ENCODE results near the gene NKX2-3. TPM values are rescaled to one million over a fixed set of nuclear protein-coding genes. Genes with fewer than 3 reads are reported as not detected.

NKX2-3 gene
- total RNA-seq, 3 donors from 2014 or later = not detected

DNA sequence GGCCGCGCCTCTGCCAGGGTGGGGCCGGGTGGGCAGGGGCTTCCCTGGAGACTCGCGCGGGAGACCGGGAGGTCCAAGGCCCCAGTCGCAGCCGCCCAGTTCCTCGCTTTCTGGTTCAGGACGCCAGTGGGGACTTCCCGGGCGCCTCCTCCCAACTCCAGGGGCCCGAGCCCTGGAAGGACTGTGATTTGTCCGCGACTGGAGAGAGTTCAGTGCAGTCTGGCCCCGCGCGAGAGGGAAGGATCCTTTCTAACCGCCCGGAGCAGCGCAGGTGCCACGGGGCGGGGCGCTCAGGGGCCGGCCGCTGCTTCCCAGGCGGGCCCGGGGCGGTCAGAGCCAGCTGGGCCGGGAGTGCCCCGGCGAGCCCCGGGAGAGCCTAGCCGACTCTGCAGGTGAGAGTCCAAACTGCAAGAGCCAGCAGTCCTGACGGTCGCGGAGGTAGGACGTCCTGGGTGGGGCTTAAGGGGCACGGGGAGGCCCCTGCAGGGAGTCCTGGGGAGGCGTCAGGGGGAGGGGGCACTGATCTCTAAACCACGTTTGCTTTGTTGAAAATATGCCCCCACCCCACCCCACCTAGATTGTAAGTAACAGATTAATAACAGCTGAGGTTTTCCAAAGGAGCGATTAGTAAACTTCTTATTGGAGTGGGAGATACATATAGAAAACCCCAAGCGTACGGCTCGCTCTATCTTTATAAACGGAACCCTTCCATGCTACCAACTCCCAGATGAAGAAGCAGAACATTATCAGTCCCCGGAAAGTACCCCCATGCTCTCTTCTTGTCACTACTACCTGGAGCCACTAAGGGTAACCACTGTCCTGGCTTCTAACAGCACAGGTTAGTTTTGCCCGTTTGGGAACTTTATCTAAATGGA, 8.2 kb downstream of the NKX2-3 start:
- Mint-ChIP-seq H3K36me3 (ENCODE audit: insufficient read depth) (no peaks in the 10 kb centered on the region), H3K4me1 (ENCODE audit: low read depth) (peaks cover 13% of the 10 kb centered on the region), H3K27me3 (ENCODE audit: low read depth) (peaks cover 78% of the 10 kb centered on the region), H3K9me3 (no peaks in the 10 kb centered on the region), H3K4me3 (no peak overlapping the region)
- DNase-seq (no peak), ATAC-seq (peak in 1 of 2 donors; percentile 25)

DNA sequence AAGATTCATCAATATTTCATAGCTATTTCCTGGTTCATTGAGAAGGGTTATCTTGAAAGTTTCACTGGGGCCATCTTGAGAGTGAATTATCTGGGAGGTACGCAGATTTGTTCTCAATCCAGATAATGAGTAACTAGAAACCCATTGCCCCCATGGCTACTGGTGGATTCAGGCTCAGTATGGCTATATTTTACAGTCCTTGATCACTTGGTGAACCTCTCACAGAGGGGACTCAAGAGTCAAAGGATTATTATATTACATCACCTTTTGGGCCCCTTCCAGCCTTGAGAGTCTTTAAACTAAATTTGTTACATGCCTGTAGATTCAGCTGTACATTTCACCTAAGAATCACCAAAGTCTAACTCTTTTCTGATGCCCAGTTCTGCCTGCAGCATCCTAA, 11.6 kb downstream of the NKX2-3 start:
- H3K9me3 Mint-ChIP-seq = no peaks in the 10 kb centered on the region
- H3K4me3 Mint-ChIP-seq = no peak overlapping the region
- peaks cover 3% of the 10 kb centered on the region for H3K4me1 Mint-ChIP-seq (ENCODE audit: low read depth)

DNA sequence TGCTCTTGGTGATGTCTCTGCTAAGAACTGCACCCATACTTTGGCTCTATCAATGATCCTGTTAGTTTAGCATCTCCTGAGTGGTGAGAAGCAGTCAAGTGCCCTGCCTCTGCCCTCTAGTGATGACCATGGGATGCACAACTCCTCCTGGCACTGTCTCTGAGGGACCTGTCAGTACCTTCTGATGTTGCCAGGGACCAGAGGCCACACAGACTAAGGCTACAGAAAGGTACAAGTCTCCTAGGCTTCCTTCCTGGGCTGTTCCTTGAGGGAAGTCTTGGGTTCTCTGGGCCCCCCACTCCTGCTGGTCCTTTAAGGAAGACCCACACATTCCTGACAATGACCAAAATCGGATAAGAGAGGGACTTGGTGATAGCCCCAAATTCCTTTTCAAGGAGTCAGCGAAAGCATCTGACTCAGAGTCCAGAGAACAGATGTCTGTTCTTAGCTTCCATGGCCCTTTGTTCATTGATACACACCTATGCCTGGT, 15.3 kb downstream of the NKX2-3 start:
- peaks cover 54% of the 10 kb centered on the region for H3K27me3 Mint-ChIP-seq (ENCODE audit: low read depth)
- no peaks in the 10 kb centered on the region for H3K9me3 Mint-ChIP-seq
- no peak for DNase-seq
- no peaks in the 10 kb centered on the region for H3K4me1 Mint-ChIP-seq (ENCODE audit: low read depth)
- peak; percentile 40 to 43 for ATAC-seq
- no peak overlapping the region for H3K4me3 Mint-ChIP-seq
- H3K36me3 Mint-ChIP-seq (ENCODE audit: insufficient read depth) = no peaks in the 10 kb centered on the region

More for the DNA sequence above, 11.6 kb downstream of the NKX2-3 start:
- no peak for DNase-seq
- ATAC-seq = no peak
- Mint-ChIP-seq H3K36me3 (ENCODE audit: insufficient read depth) (no peaks in the 10 kb centered on the region), H3K27me3 (ENCODE audit: low read depth) (peaks cover 66% of the 10 kb centered on the region)

DNA sequence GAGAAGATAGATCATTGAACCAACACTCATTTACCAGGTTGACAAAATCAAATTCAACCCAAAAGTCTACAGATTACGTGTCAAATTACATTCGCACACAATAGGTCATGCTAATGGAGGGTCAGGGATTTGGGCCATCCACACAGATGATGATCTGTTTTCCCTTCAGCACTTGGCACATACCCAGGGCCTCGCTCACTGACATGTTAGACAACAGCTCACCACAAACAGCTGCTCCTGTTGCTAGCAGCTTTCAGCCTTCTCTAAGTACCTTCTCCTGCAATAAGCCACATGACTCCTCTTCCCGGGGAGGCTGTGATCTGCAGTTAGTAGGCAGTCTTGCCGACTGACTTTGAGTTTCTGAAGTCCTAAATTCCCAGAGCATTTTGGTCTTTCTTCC, 18.4 kb downstream of the NKX2-3 start:
- peaks cover 8% of the 10 kb centered on the region for H3K4me1 Mint-ChIP-seq (ENCODE audit: low read depth)
- DNase-seq = no peak
- no peak overlapping the region for H3K4me3 Mint-ChIP-seq
- peaks cover 43% of the 10 kb centered on the region for H3K27me3 Mint-ChIP-seq (ENCODE audit: low read depth)
- no peak for ATAC-seq
- H3K36me3 Mint-ChIP-seq (ENCODE audit: insufficient read depth) = no peaks in the 10 kb centered on the region
- H3K9me3 Mint-ChIP-seq = no peaks in the 10 kb centered on the region

DNA sequence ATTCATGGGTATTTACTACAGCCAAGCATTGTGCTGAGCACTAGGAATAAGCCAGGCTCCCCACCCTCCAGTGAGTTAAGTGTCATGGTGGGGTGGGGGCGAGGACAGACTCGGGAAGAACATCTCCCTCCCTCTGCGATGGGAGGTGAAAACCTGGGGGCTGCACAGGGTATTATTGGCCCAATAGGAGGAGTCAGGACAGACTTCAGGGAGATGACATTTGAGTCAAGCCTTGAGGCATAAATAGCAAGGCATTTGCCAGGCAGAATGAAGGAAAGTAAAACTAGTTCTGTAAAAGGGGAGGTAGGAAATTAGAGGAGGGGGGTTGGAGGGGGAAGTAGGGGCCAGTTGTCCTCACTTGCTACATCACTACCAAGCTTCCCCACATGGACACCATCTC, 18.9 kb downstream of the NKX2-3 start:
- no peaks in the 10 kb centered on the region for H3K9me3 Mint-ChIP-seq
- H3K27me3 Mint-ChIP-seq (ENCODE audit: low read depth) = peaks cover 40% of the 10 kb centered on the region
- no peaks in the 10 kb centered on the region for H3K36me3 Mint-ChIP-seq (ENCODE audit: insufficient read depth)
- H3K4me1 Mint-ChIP-seq (ENCODE audit: low read depth) = peaks cover 10% of the 10 kb centered on the region
- no peak for ATAC-seq
- H3K4me3 Mint-ChIP-seq = no peak overlapping the region
- DNase-seq = no peak

DNA sequence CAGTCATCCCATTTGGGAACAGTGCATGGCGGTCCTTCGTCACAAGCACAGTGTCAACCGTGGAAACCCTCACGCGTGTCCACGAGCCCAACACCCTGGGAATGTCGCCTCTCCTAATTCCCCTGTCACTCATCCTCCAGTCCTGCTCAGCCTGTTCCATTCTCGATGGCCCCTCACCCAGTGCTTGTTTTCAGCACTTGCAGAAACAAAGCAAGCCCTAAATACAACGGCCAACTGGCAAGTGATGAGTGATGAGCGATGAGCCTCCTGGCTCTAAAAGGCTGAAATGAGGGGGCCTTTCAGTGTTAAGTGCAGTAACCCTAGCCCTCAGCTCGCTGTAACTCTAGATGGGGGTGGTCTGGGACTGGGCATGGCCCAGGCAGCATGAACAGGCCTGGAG, 22.6 kb downstream of the NKX2-3 start:
- H3K4me3 Mint-ChIP-seq = no peak overlapping the region
- no peaks in the 10 kb centered on the region for H3K36me3 Mint-ChIP-seq (ENCODE audit: insufficient read depth)
- DNase-seq (no peak), ATAC-seq (no peak)
- peaks cover 10% of the 10 kb centered on the region for H3K4me1 Mint-ChIP-seq (ENCODE audit: low read depth)
- no peaks in the 10 kb centered on the region for H3K9me3 Mint-ChIP-seq
- peaks cover 25% of the 10 kb centered on the region for H3K27me3 Mint-ChIP-seq (ENCODE audit: low read depth)

DNA sequence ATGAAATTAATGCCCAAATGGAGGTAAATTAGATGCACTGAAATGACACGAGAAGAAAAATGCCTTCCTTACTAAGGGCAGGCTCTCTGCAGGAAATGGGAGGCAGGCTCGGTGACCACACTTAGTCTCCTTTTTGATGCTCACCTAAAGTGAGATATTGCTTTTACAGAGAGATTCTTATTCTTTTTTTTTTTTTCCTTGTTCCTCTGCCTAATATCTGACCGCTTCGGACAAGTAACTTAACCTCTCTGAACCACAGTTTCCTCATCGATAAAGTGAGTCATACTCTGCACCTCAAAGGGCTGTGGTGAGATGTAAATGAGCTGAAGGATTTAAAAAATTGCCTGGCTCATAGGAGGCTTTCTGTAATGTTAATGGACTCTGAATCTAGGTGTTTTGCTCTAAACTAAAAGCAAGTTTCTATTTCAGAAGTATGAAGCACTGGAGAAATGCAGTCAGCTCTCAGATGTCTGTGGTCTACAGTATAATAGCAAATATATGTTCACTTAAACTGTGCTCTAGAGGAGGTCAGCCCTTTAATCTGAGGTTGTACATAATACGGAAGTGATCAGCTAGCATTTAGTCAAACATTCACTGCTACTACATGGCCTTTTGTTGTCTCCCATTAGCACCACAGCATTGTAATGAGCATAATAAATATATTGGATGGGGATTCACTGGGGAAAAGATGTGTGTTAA, 23.2 kb downstream of the NKX2-3 start:
- Mint-ChIP-seq H3K4me1 (ENCODE audit: low read depth) (peaks cover 10% of the 10 kb centered on the region), H3K36me3 (ENCODE audit: insufficient read depth) (no peaks in the 10 kb centered on the region), H3K4me3 (no peak overlapping the region), H3K27me3 (ENCODE audit: low read depth) (peaks cover 20% of the 10 kb centered on the region), H3K9me3 (no peaks in the 10 kb centered on the region)
- DNase-seq (no peak), ATAC-seq (peak; percentile 61 to 64)

DNA sequence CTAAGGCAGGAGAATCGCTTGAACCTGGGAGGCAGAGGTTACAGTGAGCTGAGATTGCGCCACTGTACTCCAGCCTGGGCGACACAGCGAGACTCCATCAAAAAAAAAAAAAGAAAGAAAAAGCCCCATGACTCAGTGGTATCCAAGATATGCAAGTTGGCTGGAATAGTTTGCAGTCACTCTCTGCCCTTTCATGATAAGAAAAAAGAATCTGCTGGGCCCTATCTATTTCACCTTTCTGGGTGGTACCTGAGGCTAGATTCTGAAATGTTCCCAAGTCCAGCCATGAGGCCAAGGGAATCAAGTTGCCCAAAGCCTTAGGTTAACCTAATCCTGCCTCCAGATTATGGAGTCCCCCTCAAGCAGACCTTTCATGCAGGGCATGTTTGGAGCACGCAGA, 24.3 kb downstream of the NKX2-3 start:
- no peak for DNase-seq
- Mint-ChIP-seq H3K4me1 (ENCODE audit: low read depth) (peaks cover 10% of the 10 kb centered on the region), H3K27me3 (ENCODE audit: low read depth) (peaks cover 21% of the 10 kb centered on the region), H3K9me3 (no peaks in the 10 kb centered on the region), H3K4me3 (no peak overlapping the region), H3K36me3 (ENCODE audit: insufficient read depth) (no peaks in the 10 kb centered on the region)
- ATAC-seq = no peak

DNA sequence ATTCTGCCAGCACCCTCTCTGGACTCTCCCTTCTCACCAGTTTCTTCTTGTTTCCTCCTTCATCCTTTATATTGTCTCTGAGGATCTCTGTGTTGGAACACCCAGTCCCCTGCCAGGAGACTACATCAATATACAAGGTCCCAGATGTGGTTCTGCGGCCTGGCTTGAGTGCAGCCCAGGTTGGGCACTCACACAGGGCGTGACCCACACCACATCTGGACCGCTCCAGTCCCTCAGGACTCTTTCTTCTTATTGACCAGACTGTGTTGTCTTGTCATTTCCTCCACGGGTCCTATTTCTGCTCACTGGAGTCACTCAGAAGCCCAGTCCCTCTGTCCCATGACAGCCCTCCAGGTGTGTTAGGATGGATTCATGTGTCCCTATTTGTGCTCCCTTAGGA, 26.0 kb downstream of the NKX2-3 start:
- ATAC-seq = no peak

DNA sequence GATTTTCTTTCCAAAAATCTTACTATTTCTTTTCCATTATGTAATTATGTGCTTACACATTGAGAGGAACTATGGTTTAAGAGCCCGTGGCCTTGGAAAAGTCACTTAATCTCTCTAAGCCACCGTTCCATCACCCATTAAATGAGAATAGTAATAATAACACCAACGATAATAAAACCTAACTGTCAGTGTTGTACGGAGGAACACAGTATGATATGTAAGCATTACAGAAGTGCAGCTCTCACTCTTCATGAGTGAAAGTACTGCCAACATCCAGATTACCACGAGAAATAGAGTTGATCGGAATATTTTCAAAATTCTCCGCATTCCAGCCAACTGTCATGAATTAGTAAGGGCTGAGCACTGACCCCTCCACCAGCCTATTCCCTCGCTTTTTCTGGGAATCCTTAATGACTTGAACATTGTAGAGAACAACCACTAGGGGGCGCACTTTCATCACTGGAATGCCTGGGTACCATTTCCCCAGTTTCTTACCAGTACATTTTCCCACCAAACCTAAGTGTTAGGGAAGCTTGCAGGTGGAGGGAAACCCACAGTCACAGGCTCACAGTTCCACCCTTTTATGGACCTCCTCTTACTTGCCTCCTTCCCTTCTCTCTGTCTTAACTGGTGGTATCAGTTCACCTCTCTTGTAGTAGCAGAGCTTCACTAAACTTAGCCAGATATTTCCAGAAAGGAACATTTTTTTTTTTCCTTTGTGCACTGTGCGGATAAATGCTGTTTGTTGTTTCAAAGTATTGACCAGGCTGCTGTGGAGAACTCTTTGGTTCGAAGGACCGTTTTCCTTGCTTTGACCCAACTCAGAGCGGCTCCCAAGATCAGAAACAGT, 27.8 kb downstream of the NKX2-3 start:
- Mint-ChIP-seq H3K9me3 (no peaks in the 10 kb centered on the region), H3K36me3 (ENCODE audit: insufficient read depth) (no peaks in the 10 kb centered on the region), H3K4me3 (no peak overlapping the region), H3K27me3 (ENCODE audit: low read depth) (peaks cover 8% of the 10 kb centered on the region), H3K4me1 (ENCODE audit: low read depth) (peaks cover 8% of the 10 kb centered on the region)
- ATAC-seq = no peak
- DNase-seq = peak; percentile 9

More for the DNA sequence above, 26.0 kb downstream of the NKX2-3 start:
- no peaks in the 10 kb centered on the region for H3K36me3 Mint-ChIP-seq (ENCODE audit: insufficient read depth)
- H3K4me3 Mint-ChIP-seq = no peak overlapping the region
- peaks cover 18% of the 10 kb centered on the region for H3K27me3 Mint-ChIP-seq (ENCODE audit: low read depth)
- no peaks in the 10 kb centered on the region for H3K9me3 Mint-ChIP-seq
- H3K4me1 Mint-ChIP-seq (ENCODE audit: low read depth) = peaks cover 10% of the 10 kb centered on the region
- DNase-seq = no peak

DNA sequence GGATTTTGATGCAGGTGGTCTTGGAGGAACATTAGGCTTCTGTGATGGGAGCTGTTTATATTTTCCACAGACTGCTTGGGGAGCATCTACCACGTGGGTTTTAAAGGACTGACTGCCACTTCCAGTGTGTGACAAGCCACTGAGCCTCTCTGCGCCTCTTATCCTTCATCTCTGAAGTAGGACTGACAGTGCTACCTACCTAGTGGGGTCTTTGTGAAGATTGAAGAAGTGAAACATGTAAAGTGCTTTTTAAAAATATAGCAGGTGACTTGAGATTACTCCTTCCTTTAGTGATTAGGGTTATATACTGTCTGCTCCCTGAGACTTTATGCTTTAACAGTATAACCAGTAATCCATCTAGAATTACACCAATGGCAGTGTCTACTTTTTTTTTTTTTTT, 29.9 kb downstream of the NKX2-3 start:
- ATAC-seq (no peak), DNase-seq (no peak)
- no peak overlapping the region for H3K4me3 Mint-ChIP-seq

DNA sequence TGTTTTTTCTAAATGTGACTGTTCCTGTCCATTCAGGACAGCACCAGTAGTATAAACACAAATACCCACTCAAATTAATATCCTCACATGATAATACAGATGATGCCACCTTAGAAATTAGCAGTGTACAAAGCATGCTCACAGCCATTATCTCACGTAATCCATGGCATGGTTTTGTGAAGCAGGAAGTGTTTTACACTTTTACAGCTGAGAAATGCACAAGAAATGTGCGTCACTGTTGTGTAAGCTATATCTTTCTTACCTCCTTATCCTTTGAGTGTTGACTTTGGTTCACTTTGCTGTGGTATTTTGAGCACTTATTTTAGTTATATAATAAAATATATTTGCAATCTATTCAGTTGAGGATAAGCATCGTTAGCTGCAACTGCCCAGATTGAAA, 31.6 kb downstream of the NKX2-3 start:
- H3K27me3 Mint-ChIP-seq (ENCODE audit: low read depth) = peaks cover 19% of the 10 kb centered on the region
- H3K9me3 Mint-ChIP-seq = no peaks in the 10 kb centered on the region
- no peaks in the 10 kb centered on the region for H3K36me3 Mint-ChIP-seq (ENCODE audit: insufficient read depth)
- ATAC-seq (no peak), DNase-seq (no peak)
- H3K4me3 Mint-ChIP-seq = no peak overlapping the region
- no peaks in the 10 kb centered on the region for H3K4me1 Mint-ChIP-seq (ENCODE audit: low read depth)

More for the DNA sequence above, 29.9 kb downstream of the NKX2-3 start:
- Mint-ChIP-seq H3K9me3 (no peaks in the 10 kb centered on the region), H3K27me3 (ENCODE audit: low read depth) (peaks cover 13% of the 10 kb centered on the region), H3K36me3 (ENCODE audit: insufficient read depth) (no peaks in the 10 kb centered on the region), H3K4me1 (ENCODE audit: low read depth) (no peaks in the 10 kb centered on the region)

DNA sequence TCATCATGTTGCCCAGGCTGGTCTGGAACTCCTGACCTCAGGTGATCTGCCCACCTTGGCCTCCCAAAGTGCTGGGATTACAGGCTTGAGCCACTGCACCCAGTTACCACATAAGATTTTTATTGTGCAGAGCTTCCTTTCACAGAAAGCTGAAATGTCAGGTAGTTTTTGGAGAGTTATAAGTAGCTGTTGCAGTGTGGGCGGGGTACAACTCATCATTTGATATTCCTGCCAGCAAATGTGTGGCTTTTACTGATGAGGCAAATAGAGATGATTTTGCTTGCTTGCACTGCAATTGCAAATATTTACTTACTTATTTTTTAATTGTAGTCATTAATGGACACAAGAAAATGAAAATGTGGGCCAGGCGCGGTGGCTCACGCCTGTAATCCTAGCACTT, 32.4 kb downstream of the NKX2-3 start:
- no peaks in the 10 kb centered on the region for H3K36me3 Mint-ChIP-seq (ENCODE audit: insufficient read depth)
- DNase-seq = no peak
- peaks cover 23% of the 10 kb centered on the region for H3K27me3 Mint-ChIP-seq (ENCODE audit: low read depth)
- ATAC-seq = no peak
- H3K9me3 Mint-ChIP-seq = no peaks in the 10 kb centered on the region
- no peaks in the 10 kb centered on the region for H3K4me1 Mint-ChIP-seq (ENCODE audit: low read depth)
- H3K4me3 Mint-ChIP-seq = no peak overlapping the region

DNA sequence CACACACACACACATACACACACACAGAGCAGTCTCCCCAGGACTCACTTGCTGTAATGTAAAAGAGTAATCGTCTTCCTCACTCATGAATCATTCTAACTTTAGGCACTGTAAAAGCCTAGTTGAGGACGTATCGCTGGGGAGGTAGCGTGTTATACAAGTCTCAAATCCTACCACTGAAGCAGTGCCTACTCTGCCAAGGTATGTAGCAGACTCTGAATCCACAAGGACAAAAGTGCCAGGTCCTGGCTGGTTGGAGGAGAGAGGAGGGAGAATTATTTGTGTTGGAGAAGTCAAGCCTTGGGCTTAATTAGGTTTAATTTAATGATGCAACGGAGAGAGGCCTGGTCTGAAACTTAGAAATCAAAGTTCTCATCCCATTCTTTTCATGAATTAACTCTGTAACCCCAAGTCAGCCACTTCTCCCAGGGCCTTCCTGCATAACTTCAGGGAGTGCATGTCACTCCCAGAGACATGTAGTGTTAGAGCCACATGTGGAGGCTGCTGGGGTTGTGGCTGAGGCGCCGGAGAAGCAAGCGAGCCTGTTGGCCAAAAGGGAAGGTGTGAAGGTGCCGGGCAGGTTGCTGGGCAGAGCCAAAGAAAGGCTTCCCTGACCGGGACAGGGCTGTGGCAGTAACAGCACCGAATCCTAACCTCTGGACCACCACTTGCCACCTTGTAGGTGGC, 36.7 kb downstream of the NKX2-3 start:
- H3K36me3 Mint-ChIP-seq (ENCODE audit: insufficient read depth) = no peaks in the 10 kb centered on the region
- H3K27me3 Mint-ChIP-seq (ENCODE audit: low read depth) = peaks cover 25% of the 10 kb centered on the region
- DNase-seq (no peak), ATAC-seq (no peak)
- H3K4me3 Mint-ChIP-seq = no peak overlapping the region
- no peaks in the 10 kb centered on the region for H3K9me3 Mint-ChIP-seq
- no peaks in the 10 kb centered on the region for H3K4me1 Mint-ChIP-seq (ENCODE audit: low read depth)

Data from activated T-cell treated with anti-CD3 and anti-CD28 coated beads, Interleukin-2, amount 50 U/mL, for 4 hours (primary cell).